AG04450 (cell line): ENCODE data around the gene KMT2B. TPM values are rescaled to one million over a fixed set of nuclear protein-coding genes. Genes with fewer than 3 reads are reported as not detected.

Source experiments
- CTCF ChIA-PET: fragments of 300-600, 350-600 bp; formaldehyde crosslinking; extraction: SDS; loops from one replicate; lab custom pipeline; 2022; ENCODE audit warnings: antibody characterized with exemption, inconsistent platforms; lab: Charles Lee
- POLR2A ChIA-PET: fragments of 350-600 bp; formaldehyde crosslinking; extraction: SDS; loops from one replicate; lab custom pipeline; 2021; ENCODE audit warnings: antibody characterized with exemption, inconsistent platforms; lab: Yijun Ruan, JAX
- DNase-seq: peaks from one replicate; pipeline ENCODE4 v3.0.0-alpha.2; 2011; ENCODE audit warnings: low read depth, low spot score
- H3K27ac ChIP-seq: one replicate; pipeline ENCODE4 v1.5.1; 2012; ENCODE audit warnings: low read depth, low read length, control low read depth
- H3K27me3 ChIP-seq: one replicate; pipeline ENCODE4 v1.6.0; 2012; ENCODE audit warnings: low read length; ENCODE audit not compliant: control insufficient read depth, insufficient read depth
- H3K4me3 ChIP-seq: 2 replicates; pipeline ENCODE4 v1.5.1; 2011; ENCODE audit warnings: mild to moderate bottlenecking, low read depth, low read length, control low read depth
- H3K9me3 ChIP-seq: 2 replicates; pipeline ENCODE4 v1.5.1; 2012; ENCODE audit warnings: low read length; ENCODE audit not compliant: control insufficient read depth, insufficient read depth
- CTCF ChIP-seq: IDR thresholded peaks from 2 replicates; pipeline ENCODE4 v1.5.1; 2011; ENCODE audit warnings: low read depth, low read length, control low read depth, inconsistent platforms
- polyA plus RNA-seq: library from polyadenylated mRNA; depleted of rRNA; stranded (reverse); fragments of >200 nt; gene quantifications from 2 replicates; pipeline ENCODE4 v1.2.3, GENCODE V29; 2011

The KMT2B gene
- polyA plus RNA-seq, 1 experiment = 6.1 TPM

GRCh38 chr19:35718345-35719041 is 690 bp downstream of the KMT2B start:
- no peak for TF ChIP-seq CTCF
- peak overlapping the region; percentile 90 for H3K4me3 ChIP-seq
- ChIA-PET CTCF (interaction anchor here (0.6 kb wide), 1 partner anchor 26 kb away, joined by 3 read pairs; no protein-coding TSS in a partner anchor), POLR2A (interaction anchor here (1.2 kb wide), 1 partner anchor 22 kb away, joined by 8 read pairs; no protein-coding TSS in a partner anchor)
- no peaks in the 10 kb centered on the region; the same call in 1 of the 2 replicates for H3K9me3 ChIP-seq
- no peaks in the 10 kb centered on the region for H3K27me3 ChIP-seq
- no peak for DNase-seq
- peak overlapping the region; percentile 21 for H3K27ac ChIP-seq

- Histone ChIP-seq H3K27ac (no peak overlapping the region), H3K9me3 (no peaks in the 10 kb centered on the region; the same call in 1 of the 2 replicates), H3K27me3 (no peaks in the 10 kb centered on the region), H3K4me3 (peak overlapping the region; percentile 90)
- no peak for DNase-seq
- ChIA-PET CTCF (interaction anchor here (1.1 kb wide), 1 partner anchor 26 kb away, joined by 3 read pairs; the partner anchor contains the start of genes PSENEN and U2AF1L4), POLR2A (interaction anchor here (1.2 kb wide), 1 partner anchor 21 kb away, joined by 8 read pairs; no protein-coding TSS in a partner anchor)
- TF ChIP-seq CTCF = no peak
These were observed 1.8 kb downstream of the KMT2B start for GRCh38 chr19:35719402-35720162.

- POLR2A ChIA-PET = no interaction called here
- CTCF ChIA-PET = interaction anchor here (1.1 kb wide), 1 partner anchor 25 kb away, joined by 3 read pairs; the partner anchor contains the start of genes PSENEN and U2AF1L4
- Histone ChIP-seq H3K4me3 (no peak overlapping the region), H3K27ac (no peak overlapping the region), H3K27me3 (no peaks in the 10 kb centered on the region), H3K9me3 (no peaks in the 10 kb centered on the region; the same call in 1 of the 2 replicates)
- no peak for DNase-seq
- TF ChIP-seq CTCF = no peak
These were observed 2.3 kb downstream of the KMT2B start for GRCh38 chr19:35720163-35720524.

GRCh38 chr19:35720648-35721047 is 2.8 kb downstream of the KMT2B start:
- DNase-seq = no peak
- H3K4me3 ChIP-seq = no peak overlapping the region

More at GRCh38 chr19:35720648-35721047, 2.8 kb downstream of the KMT2B start:
- Histone ChIP-seq H3K27ac (no peak overlapping the region), H3K27me3 (no peaks in the 10 kb centered on the region), H3K9me3 (no peaks in the 10 kb centered on the region; the same call in 1 of the 2 replicates)
- CTCF ChIA-PET = no interaction called here
- no peak for TF ChIP-seq CTCF
- POLR2A ChIA-PET = no interaction called here
